ENCODE results near the gene KRTAP10-5. TPM values are rescaled to one million over a fixed set of nuclear protein-coding genes. Genes with fewer than 3 reads are reported as not detected.

Gene KRTAP10-5
- total and polyA plus RNA-seq, 9 of the 15 experiments (the other 6 are each of a cell fraction or from before 2014, with no cell fraction given), result not detected

DNA sequence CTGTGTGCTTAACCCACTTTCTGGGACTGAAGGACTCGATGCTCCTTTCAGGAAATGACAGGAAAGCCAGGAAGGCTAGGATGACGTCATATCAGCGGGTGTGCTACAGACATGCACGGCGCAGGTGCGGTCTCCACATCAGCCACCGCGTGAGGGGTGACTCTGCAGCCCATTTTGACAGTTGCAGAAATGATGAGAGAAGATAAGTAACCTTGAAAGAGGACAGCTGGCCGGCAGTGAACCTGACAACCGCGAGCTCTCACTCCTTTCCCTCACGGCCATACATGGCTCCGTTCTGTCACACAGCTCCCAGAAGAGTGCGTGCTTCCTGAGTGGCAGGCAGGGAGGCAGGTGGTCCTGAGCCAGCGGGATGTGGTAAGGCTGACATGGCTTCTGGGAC, 1.7 kb upstream of the KRTAP10-5 start (continued):
- TF ChIP-seq MEF2D (tag; conservative IDR thresholded peaks at IDR 0.05; ENCODE audit: low read depth), result peak; percentile 56; the same call in 1 of the 2 replicates
- no peak for TF ChIP-seq ZC3H11A (IDR thresholded peaks at IDR 0.05; ENCODE audit: low read depth, low read length)
- no peak for TF ChIP-seq ZNF12 (CRISPR knock-in tag; IDR thresholded peaks at IDR 0.05)
- no peak for TF ChIP-seq MECOM (CRISPR knock-in tag; IDR thresholded peaks at IDR 0.05)
- TF ChIP-seq RBFOX2 (IDR thresholded peaks at IDR 0.05; ENCODE audit: low read depth, low read length), result no peak
- no peak for TF ChIP-seq WHSC1 (IDR thresholded peaks at IDR 0.05; ENCODE audit: low read length)
- no peak for TF ChIP-seq MYNN (IDR thresholded peaks at IDR 0.05)
- no peak for TF ChIP-seq MYNN (CRISPR knock-in tag; IDR thresholded peaks at IDR 0.05)
- no peak for TF ChIP-seq HDAC3 (IDR thresholded peaks at IDR 0.05; ENCODE audit: borderline replicate concordance, partially characterized antibody)
- no peak for TF ChIP-seq POU5F1 (IDR thresholded peaks at IDR 0.05; ENCODE audit: borderline replicate concordance, low read depth, low read length, partially characterized antibody)
- no peak for TF ChIP-seq ZBTB1 (CRISPR knock-in tag; IDR thresholded peaks at IDR 0.05; ENCODE audit: borderline replicate concordance, low read depth)
- no peak for TF ChIP-seq NFE2 (IDR thresholded peaks at IDR 0.05; ENCODE audit: low read depth)
- TF ChIP-seq, protein P1, sequence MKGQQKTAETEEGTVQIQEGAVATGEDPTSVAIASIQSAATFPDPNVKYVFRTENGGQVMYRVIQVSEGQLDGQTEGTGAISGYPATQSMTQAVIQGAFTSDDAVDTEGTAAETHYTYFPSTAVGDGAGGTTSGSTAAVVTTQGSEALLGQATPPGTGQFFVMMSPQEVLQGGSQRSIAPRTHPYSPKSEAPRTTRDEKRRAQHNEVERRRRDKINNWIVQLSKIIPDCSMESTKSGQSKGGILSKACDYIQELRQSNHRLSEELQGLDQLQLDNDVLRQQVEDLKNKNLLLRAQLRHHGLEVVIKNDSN (CRISPR knock-in tag; IDR thresholded peaks at IDR 0.05), result no peak
- no peak for TF ChIP-seq ZNF699 (CRISPR knock-in tag; IDR thresholded peaks at IDR 0.05; ENCODE audit: insufficient replicate concordance)
- TF ChIP-seq, protein P2, sequence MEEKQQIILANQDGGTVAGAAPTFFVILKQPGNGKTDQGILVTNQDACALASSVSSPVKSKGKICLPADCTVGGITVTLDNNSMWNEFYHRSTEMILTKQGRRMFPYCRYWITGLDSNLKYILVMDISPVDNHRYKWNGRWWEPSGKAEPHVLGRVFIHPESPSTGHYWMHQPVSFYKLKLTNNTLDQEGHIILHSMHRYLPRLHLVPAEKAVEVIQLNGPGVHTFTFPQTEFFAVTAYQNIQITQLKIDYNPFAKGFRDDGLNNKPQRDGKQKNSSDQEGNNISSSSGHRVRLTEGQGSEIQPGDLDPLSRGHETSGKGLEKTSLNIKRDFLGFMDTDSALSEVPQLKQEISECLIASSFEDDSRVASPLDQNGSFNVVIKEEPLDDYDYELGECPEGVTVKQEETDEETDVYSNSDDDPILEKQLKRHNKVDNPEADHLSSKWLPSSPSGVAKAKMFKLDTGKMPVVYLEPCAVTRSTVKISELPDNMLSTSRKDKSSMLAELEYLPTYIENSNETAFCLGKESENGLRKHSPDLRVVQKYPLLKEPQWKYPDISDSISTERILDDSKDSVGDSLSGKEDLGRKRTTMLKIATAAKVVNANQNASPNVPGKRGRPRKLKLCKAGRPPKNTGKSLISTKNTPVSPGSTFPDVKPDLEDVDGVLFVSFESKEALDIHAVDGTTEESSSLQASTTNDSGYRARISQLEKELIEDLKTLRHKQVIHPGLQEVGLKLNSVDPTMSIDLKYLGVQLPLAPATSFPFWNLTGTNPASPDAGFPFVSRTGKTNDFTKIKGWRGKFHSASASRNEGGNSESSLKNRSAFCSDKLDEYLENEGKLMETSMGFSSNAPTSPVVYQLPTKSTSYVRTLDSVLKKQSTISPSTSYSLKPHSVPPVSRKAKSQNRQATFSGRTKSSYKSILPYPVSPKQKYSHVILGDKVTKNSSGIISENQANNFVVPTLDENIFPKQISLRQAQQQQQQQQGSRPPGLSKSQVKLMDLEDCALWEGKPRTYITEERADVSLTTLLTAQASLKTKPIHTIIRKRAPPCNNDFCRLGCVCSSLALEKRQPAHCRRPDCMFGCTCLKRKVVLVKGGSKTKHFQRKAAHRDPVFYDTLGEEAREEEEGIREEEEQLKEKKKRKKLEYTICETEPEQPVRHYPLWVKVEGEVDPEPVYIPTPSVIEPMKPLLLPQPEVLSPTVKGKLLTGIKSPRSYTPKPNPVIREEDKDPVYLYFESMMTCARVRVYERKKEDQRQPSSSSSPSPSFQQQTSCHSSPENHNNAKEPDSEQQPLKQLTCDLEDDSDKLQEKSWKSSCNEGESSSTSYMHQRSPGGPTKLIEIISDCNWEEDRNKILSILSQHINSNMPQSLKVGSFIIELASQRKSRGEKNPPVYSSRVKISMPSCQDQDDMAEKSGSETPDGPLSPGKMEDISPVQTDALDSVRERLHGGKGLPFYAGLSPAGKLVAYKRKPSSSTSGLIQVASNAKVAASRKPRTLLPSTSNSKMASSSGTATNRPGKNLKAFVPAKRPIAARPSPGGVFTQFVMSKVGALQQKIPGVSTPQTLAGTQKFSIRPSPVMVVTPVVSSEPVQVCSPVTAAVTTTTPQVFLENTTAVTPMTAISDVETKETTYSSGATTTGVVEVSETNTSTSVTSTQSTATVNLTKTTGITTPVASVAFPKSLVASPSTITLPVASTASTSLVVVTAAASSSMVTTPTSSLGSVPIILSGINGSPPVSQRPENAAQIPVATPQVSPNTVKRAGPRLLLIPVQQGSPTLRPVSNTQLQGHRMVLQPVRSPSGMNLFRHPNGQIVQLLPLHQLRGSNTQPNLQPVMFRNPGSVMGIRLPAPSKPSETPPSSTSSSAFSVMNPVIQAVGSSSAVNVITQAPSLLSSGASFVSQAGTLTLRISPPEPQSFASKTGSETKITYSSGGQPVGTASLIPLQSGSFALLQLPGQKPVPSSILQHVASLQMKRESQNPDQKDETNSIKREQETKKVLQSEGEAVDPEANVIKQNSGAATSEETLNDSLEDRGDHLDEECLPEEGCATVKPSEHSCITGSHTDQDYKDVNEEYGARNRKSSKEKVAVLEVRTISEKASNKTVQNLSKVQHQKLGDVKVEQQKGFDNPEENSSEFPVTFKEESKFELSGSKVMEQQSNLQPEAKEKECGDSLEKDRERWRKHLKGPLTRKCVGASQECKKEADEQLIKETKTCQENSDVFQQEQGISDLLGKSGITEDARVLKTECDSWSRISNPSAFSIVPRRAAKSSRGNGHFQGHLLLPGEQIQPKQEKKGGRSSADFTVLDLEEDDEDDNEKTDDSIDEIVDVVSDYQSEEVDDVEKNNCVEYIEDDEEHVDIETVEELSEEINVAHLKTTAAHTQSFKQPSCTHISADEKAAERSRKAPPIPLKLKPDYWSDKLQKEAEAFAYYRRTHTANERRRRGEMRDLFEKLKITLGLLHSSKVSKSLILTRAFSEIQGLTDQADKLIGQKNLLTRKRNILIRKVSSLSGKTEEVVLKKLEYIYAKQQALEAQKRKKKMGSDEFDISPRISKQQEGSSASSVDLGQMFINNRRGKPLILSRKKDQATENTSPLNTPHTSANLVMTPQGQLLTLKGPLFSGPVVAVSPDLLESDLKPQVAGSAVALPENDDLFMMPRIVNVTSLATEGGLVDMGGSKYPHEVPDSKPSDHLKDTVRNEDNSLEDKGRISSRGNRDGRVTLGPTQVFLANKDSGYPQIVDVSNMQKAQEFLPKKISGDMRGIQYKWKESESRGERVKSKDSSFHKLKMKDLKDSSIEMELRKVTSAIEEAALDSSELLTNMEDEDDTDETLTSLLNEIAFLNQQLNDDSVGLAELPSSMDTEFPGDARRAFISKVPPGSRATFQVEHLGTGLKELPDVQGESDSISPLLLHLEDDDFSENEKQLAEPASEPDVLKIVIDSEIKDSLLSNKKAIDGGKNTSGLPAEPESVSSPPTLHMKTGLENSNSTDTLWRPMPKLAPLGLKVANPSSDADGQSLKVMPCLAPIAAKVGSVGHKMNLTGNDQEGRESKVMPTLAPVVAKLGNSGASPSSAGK (IDR thresholded peaks at IDR 0.05), result peak; percentile 66
- no peak for TF ChIP-seq ZNF75A (CRISPR knock-in tag; IDR thresholded peaks at IDR 0.05)
- TF ChIP-seq ZNF436 (CRISPR knock-in tag; IDR thresholded peaks at IDR 0.05), result no peak
